Activated CD4-positive, alpha-beta T cell treated with anti-CD3 and anti-CD28 coated beads for 1 hour (primary cell): ENCODE results near the gene IGSF22.
"Not testable (repeated sequence)": the region's sequence is repeated elsewhere in the genome, so short reads cannot be mapped to it uniquely, and the experiment has no call there.

ENCODE experiments used
- DNase-seq: peaks from one replicate; pipeline ENCODE4 v3.0.0-alpha.2; 2020

Gene IGSF22

DNA sequence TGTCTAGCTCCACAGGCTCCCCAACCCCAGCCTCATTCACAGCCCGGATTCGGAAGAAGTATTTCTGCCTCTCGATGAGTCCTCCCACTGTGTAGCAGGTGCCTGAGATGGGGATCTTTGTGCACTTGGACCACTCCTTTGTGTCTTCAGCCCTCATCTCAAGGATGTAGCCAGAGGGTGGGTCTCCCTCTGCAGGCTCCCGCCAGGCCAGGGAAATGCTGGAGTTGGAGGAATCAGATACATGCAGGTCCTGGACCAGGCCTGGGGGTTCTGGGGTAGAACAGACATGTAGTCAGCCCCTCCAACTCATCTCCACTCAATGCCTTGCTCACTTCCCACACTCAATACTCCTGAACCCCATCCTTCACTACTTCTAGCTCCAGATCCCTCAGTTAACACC, 16.6 kb downstream of the IGSF22 start:
- no peak for DNase-seq

- no peak for DNase-seq
Measured at GRCh38 chr11:18707811-18708340, 18.1 kb downstream of the IGSF22 start.

GRCh38 chr11:18706330-18707243, 19.4 kb downstream of the IGSF22 start:
- DNase-seq = peak; percentile 35

DNA sequence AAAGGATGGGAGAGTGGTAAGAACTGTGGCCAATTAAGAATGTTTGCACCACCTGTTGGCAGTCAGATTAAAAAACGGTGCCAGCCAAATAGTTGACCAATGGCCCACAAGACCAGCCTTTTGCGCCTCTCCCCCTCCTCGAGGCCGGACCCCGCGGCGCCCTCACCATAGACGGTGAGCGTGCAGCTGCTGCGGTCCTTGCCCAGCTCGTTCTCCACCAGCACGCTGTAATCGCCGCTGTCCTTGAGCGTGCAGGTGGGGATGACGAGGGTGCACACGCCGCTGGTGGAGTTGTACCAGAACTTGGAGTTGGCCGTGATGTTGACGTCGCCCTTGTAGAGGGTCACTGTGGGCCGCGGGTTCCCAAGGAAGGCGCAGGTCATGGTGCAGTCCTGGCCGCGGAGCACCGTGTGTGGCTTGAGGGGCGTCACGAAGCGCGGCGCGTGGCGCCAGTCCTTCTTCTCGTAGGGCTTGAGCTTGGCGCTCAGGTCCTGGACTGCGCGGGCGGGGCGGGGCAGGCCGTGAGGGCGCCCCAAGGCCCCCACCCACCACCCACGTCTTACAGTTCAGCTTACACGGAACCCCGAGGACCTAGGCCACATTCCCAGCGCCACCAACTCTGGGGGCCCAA, 20.2 kb downstream of the IGSF22 start:
- DNase-seq = no peak

DNA sequence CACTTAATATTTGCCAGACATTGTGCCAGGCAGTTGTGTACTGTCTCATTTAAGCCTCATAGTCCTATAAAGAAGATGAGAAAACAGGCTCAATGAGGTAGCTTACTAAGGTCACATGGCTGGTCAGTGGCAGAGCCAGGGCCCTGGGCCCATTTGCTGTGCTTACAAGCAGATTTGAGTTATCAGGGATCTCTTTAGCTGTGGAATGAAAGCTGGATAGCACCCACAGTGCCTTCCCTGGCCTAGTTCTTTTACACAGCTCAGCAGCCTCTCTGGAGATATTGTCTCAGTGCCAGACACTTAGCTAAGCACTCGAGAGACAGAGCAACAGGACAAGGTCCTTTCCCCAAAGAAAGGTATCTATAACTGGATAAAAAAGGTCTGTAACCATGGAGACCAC, 21.3 kb downstream of the IGSF22 start:
- DNase-seq = no peak

- no peak for DNase-seq
Measured at GRCh38 chr11:18704045-18704645, 21.8 kb downstream of the IGSF22 start.

- no peak for DNase-seq
Measured at GRCh38 chr11:18703001-18703763, 22.8 kb downstream of the IGSF22 start.

DNA sequence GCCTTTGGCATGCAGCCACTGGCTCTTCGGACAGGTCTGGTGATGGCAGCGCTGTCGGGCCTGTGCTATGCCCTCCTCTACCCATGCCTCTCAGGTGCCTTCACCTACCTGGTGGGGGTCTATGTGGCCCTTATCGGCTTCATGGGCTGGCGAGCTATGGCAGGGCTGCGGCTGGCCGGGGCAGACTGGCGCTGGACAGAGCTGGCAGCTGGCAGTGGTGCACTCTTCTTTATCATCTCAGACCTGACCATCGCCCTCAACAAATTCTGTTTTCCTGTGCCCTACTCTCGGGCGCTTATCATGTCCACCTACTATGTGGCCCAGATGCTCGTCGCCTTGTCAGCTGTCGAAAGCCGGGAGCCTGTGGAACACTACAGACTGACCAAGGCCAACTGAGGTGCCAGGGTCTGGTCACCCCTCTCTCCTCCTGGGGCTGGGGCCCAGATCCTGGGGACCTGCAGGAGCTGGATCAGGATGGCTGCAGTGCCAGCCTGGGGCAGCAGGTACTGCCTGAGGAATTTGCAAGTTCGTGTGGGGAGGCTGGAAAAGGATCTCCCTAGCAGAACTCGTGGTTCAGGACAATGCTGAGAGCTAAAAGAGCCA, 24.3 kb downstream of the IGSF22 start:
- no peak for DNase-seq

GRCh38 chr11:18700872-18701271, 25.1 kb downstream of the IGSF22 start:
- DNase-seq = no peak

DNA sequence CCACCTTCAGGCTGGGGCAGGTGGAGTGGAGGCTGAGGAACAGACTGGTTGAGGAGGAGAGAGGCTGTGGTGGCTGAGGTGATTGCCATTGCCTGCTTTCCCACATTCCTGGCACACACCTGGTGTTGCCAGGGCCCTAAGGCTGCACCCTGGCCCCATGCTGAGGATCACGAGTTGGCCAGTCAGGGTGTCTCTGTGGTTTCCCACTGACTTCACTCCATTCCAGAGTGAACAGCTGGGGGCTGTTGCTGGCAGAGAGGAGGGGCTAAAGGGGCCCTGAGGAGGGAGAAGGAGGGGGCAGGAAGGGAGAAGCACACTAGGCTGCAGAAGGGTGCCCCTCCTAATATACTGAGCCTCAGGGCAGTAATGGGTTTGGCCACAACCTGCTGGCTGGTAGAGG, 25.6 kb downstream of the IGSF22 start:
- DNase-seq = no peak

DNA sequence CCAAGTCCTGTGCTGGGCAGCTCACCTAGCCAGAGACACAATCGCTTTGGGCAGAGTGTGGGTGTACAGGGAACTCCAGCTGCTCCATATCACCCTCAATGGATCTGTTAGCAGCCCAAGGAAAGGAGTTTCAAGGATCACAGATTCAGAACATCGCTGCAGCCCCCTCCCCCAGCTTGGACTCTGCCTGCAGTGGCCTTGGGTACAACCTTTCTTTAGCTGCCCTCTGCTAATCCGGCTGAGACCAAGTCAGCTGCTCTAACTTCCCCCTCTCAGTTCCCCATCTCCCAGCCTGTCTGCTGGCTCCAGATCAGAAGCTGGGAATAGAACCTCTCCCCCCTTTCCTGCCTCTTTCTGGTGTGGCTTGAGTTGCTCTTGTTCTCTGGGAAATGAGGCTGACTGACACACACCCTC, 26.1 kb downstream of the IGSF22 start:
- no peak for DNase-seq

DNA sequence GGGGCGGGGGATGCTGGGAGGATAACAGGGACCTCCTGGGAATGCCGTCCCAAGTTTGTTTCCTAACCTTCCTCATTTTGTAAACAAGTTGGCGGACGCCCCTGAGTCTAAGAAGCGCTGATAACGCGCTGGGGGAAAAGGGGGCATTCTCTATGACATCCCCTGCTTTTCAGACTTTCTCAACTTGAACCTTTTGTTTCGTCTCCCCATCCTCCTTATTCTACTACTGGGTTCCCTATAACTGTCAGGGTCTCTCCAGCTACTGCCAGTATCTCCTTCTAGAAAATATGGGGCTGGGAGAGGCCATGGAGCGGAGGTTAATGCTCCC, 26.8 kb downstream of the IGSF22 start:
- DNase-seq = no peak

GRCh38 chr11:18698341-18699268, 27.4 kb downstream of the IGSF22 start, which contains the start of gene TMEM86A:
Gene TMEM86A (plus strand): TSS chr11:18698779. CDS start chr11:18698887, 108 bp downstream.
- peak; percentile 86 for DNase-seq

- DNase-seq = no peak
Measured at GRCh38 chr11:18697576-18697975, 28.4 kb downstream of the IGSF22 start.

DNA sequence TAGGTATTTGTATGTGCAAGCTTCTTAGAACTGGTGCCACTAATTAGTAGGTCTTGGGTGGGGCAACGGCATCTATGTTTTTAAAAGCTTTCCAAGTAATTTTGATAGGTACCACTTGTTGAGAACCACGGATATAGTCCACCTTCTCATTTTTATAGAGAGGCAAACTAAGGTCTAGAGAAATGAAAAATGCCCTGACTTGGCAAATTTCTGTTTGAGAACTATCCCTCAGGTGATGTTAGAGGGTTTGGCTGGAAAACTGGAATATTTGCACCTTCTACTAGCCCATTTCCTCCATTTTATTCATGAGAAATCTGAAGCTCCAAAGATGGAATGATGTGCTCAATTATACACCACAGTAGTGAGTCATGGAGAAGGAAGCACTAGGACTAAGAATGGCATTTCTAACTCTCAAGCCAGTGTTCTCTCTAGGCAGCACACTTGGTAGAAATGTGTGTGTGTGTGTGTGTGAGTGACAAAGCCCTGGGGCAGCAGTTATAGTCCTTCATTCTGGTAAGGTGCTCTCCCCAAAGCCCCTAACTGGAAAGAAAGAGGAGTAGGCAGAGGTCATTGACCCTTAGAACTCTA, 29.3 kb downstream of the IGSF22 start:
- DNase-seq = no peak

GRCh38 chr11:18692941-18693760, 32.8 kb downstream of the IGSF22 start:
- no peak for DNase-seq

- DNase-seq = not testable (repeated sequence)
Measured at GRCh38 chr11:18691467-18692140, 34.4 kb downstream of the IGSF22 start.

DNA sequence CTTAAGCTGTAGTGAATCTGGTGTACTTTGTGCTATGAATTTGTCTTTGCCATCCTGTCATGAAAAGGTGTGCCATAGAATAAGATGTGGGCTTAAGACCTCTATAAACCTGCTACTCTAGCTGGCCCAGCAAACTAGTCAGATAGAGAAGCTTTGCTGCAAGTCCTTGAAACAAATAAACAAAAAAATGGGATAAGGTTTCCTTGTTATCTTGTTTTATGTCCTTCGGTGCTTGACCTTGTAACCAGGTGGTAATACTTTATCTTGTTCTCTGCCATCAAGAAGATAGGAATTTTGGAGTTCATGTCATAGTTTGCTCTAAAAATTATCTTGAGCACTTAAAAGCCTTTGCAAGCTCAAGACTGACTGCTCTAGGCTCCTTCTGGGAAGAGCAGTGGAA, 41.7 kb downstream of the IGSF22 start:
- DNase-seq = no peak

GRCh38 chr11:18682466-18682865, 43.5 kb downstream of the IGSF22 start:
- no peak for DNase-seq
